Tibial nerve (tissue), 4 donors: ENCODE results near the gene PPDPF. TPM values are rescaled to one million over a fixed set of nuclear protein-coding genes. Genes with fewer than 3 reads are reported as not detected.
"Not testable (repeated sequence)": the region's sequence is repeated elsewhere in the genome, so short reads cannot be mapped to it uniquely, and the experiment has no call there.

Source experiments
- DNase-seq, 2 donors: peaks; one replicate each; pipeline ENCODE4 v3.0.0-alpha.2; 2019; ENCODE audit warnings: low spot score in 2 of 2
- H3K27ac ChIP-seq, 4 donors: fragments of 200-600 bp; sonication (generic) in 3 of 4; one replicate each; pipeline ENCODE4 v1.5.1; 2017 to 2019; ENCODE audit warnings: mild to moderate bottlenecking in 1 of 4
- H3K27me3 ChIP-seq, 2 donors: fragments of 200-600 bp; sonication (generic) in 1 of 2; one replicate each; pipeline versions ENCODE4 v1.5.1 to v1.6.0; 2017 to 2019
- H3K36me3 ChIP-seq, 3 donors: fragments of 200-600 bp; sonication (generic); one replicate each; pipeline ENCODE4 v1.5.1; 2018 to 2019
- H3K4me1 ChIP-seq, 4 donors: fragments of 200-600 bp; sonication (generic) in 3 of 4; one replicate each; pipeline ENCODE4 v1.5.1; 2017 to 2019
- H3K4me3 ChIP-seq, 4 donors: fragments of 200-600 bp; sonication (generic) in 3 of 4; one replicate each; pipeline ENCODE4 v1.5.1; 2017 to 2019; ENCODE audit warnings: mild to moderate bottlenecking in 1 of 4, moderate library complexity in 1 of 4
- H3K9me3 ChIP-seq, 4 donors: fragments of 200-600 bp; sonication (generic) in 3 of 4; one replicate each; pipeline ENCODE4 v1.5.1; 2017 to 2019
- EP300 ChIP-seq, 2 donors: sonication (generic); formaldehyde crosslinking; IDR thresholded peaks; one replicate each; pipeline ENCODE4 v1.6.1; 2017; ENCODE audit warnings: antibody characterized with exemption in 2 of 2, mild to moderate bottlenecking in 1 of 2
- POLR2A ChIP-seq, 2 donors: fragments of 450-650 bp; IDR thresholded peaks; one replicate each; pipeline ENCODE4 v1.6.1; 2017; ENCODE audit warnings: antibody characterized with exemption in 2 of 2, mild to moderate bottlenecking in 2 of 2, moderate library complexity in 2 of 2
- WGBS, 2 donors: methylation state at CpG; one replicate each; pipeline ENCODE4 v1.1.5; 2018; 5-methylcytosine and 5-hydroxymethylcytosine counted together
- total RNA-seq, 4 donors: library from RNA; depleted of rRNA; stranded (reverse); fragments of >200 nt; gene quantifications; one replicate each; pipeline ENCODE4 v1.1.0, GENCODE V29; 2016
- TF ChIP-seq, protein P1 (sequence below), 5 experiments: fragments of 200-600 bp in 3 of 5; fragments of 450-650 bp in 2 of 5; sonication (generic) in 3 of 5; IDR thresholded peaks; one replicate each; pipeline ENCODE4 v1.5.1; 2016 to 2019; ENCODE audit warnings: antibody characterized with exemption in 5 of 5, mild to moderate bottlenecking in 3 of 5, moderate library complexity in 2 of 5

The PPDPF gene
- total RNA-seq, 4 donors from 2014 or later = 59.0 to 165 (median 119) TPM

DNA sequence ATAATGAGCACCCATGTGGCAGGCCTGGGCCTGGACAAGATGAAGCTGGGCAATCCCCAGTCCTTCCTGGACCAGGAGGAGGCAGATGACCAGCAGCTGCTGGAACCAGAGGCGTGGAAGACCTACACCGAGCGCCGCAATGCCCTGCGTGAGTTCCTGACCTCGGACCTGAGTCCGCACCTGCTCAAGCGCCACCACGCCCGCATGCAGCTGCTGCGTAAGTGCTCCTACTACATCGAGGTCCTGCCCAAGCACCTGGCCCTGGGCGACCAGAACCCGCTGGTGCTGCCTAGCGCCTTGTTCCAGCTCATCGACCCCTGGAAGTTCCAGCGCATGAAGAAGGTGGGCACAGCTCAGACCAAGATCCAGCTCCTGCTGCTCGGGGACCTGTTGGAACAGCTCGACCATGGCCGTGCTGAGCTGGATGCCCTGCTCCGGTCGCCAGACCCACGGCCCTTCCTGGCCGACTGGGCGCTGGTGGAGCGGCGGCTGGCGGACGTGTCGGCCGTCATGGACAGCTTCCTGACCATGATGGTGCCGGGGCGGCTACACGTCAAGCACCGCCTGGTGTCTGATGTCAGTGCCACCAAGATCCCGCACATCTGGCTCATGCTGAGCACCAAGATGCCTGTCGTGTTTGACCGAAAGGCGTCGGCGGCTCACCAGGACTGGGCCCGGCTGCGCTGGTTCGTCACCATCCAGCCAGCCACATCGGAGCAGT, 35.3 kb downstream of the PPDPF start:
- no peak overlapping the region for H3K4me3 ChIP-seq
- H3K4me1 ChIP-seq = peaks cover 0 to 23% (median 13%) of the 10 kb centered on the region in 4 donors
- no peaks in the 10 kb centered on the region for H3K27me3 ChIP-seq
- no peak for DNase-seq
- no peak overlapping the region for H3K27ac ChIP-seq
- H3K9me3 ChIP-seq = no peaks in the 10 kb centered on the region
- 92 to 95% methylated on average over 33 to 35 of the region's 45 CpGs for WGBS, 2 donors
- TF ChIP-seq, protein P1, sequence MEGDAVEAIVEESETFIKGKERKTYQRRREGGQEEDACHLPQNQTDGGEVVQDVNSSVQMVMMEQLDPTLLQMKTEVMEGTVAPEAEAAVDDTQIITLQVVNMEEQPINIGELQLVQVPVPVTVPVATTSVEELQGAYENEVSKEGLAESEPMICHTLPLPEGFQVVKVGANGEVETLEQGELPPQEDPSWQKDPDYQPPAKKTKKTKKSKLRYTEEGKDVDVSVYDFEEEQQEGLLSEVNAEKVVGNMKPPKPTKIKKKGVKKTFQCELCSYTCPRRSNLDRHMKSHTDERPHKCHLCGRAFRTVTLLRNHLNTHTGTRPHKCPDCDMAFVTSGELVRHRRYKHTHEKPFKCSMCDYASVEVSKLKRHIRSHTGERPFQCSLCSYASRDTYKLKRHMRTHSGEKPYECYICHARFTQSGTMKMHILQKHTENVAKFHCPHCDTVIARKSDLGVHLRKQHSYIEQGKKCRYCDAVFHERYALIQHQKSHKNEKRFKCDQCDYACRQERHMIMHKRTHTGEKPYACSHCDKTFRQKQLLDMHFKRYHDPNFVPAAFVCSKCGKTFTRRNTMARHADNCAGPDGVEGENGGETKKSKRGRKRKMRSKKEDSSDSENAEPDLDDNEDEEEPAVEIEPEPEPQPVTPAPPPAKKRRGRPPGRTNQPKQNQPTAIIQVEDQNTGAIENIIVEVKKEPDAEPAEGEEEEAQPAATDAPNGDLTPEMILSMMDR (IDR thresholded peaks at IDR 0.05) = no peak
- peaks cover 0 to 32% (median 4%) of the 10 kb centered on the region in 3 donors for H3K36me3 ChIP-seq

DNA sequence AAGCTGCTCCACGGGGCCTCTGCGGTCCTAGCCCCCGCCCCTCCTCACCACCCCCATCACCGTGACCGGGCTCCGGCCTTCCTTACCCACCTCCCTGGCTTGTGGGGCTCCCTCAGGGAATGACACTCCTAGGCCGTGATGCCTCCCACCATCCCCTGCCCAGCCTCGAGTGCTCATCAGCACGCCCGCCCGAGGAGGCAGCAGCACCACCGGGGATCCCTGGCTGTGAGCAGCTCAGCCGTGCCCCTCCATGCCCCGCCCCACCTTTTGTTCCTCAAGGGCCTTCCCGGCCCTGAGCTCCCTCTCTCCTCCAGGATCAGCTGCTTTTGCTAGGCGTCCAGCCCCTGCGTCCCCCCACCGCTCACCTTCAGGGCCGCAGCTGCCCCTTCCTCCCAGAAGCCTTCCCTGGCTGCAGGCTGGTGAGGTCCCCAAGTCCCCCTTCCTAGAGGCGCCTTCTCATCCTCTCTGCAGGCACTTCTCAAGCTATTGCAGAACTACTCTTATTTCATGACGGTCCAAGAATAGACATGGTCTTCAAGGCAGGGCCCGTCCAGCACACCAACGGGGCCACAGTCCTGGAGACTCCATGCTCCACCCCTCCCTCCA, 36.4 kb downstream of the PPDPF start:
- no peak for TF ChIP-seq EP300 (IDR thresholded peaks at IDR 0.05)
- TF ChIP-seq, protein P1 (IDR thresholded peaks at IDR 0.05) = no peak
- no peak for TF ChIP-seq POLR2A (IDR thresholded peaks at IDR 0.05)
- WGBS, 2 donors = 57 to 66% methylated on average over 21 to 23 of the region's 23 CpGs

DNA sequence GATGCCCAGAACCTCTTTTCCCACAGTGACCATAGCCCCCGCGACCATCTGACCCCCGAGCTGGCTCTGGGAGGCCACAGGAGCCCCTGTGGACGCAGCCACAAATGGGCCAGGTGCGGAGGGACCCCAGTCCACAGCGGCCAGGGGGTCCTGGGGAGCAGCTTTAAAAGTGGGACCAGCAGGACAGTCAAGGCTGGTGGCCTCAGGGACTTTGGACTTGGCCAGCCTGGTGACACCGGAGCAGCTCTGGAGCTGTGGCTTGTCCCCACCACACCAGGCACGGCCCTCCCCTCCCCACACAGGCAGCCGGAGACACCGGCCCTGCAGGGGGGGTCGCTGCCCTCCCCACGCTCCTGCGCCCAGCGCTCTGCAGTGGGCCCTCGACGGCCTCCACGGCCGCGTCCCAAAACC, 36.9 kb downstream of the PPDPF start:
- peaks cover 1 to 49% (median 4%) of the 10 kb centered on the region in 3 donors for H3K36me3 ChIP-seq
- 85 to 86% methylated on average over 17 to 19 of the region's 19 CpGs for WGBS, 2 donors
- no peak overlapping the region for H3K4me3 ChIP-seq
- no peaks in the 10 kb centered on the region for H3K9me3 ChIP-seq
- H3K27me3 ChIP-seq = no peaks in the 10 kb centered on the region
- H3K27ac ChIP-seq = no peak overlapping the region
- DNase-seq = no peak
- TF ChIP-seq EP300 (IDR thresholded peaks at IDR 0.05) (no peak), POLR2A (IDR thresholded peaks at IDR 0.05) (no peak)
- peaks cover 0 to 19% (median 12%) of the 10 kb centered on the region in 4 donors for H3K4me1 ChIP-seq

More for the DNA sequence above, 36.4 kb downstream of the PPDPF start:
- peaks cover 0 to 23% (median 13%) of the 10 kb centered on the region in 4 donors for H3K4me1 ChIP-seq
- no peaks in the 10 kb centered on the region for H3K27me3 ChIP-seq
- no peaks in the 10 kb centered on the region for H3K9me3 ChIP-seq
- H3K36me3 ChIP-seq = peaks cover 0 to 44% (median 4%) of the 10 kb centered on the region in 3 donors
- DNase-seq = no peak
- no peak overlapping the region for H3K27ac ChIP-seq
- H3K4me3 ChIP-seq = no peak overlapping the region

DNA sequence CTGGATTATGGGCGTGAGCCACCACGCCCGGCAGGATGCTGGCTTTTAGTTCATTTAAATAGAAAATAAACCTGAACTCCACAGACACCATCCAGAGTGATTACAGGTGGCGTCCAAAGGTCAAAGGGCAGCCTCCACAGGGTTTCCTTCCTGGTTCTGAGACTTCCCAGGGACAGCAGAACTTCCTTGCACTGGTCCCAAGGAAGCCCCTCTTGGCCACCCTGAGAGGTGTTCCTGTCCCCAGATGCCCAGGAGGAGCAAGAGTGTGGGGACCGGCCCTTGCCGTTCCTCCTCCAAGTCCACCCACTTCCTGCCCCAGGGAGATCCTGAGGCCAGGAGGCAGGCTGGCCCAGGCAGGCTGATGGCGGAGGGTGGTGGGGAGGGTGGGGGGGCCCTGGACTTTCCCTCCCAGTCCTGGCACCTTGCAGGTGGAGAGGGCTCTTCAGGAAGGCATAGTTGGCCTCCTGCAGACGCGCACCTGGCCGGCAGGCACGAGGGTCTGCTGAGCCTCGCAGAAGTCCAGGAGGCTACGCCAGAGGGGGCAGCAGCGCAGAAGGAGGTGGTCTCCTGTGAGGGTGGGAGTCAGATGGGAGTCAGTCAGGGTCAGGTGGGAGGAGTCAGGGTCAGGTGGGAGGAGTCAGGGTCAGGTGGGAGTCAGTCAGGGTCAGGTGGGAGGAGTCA, 38.4 kb downstream of the PPDPF start:
- DNase-seq = no peak
- Histone ChIP-seq H3K27ac (no peak overlapping the region), H3K27me3 (no peaks in the 10 kb centered on the region), H3K4me3 (no peak overlapping the region), H3K4me1 (peaks cover 0 to 5% (median 4%) of the 10 kb centered on the region in 4 donors), H3K9me3 (no peaks in the 10 kb centered on the region), H3K36me3 (peaks cover 6 to 63% (median 7%) of the 10 kb centered on the region in 3 donors)
- WGBS, 2 donors = 96 to 97% methylated on average over 14 of the region's 14 CpGs
- TF ChIP-seq EP300 (IDR thresholded peaks at IDR 0.05) (no peak), POLR2A (IDR thresholded peaks at IDR 0.05) (no peak)
- TF ChIP-seq, protein P1 (IDR thresholded peaks at IDR 0.05) = no peak

DNA sequence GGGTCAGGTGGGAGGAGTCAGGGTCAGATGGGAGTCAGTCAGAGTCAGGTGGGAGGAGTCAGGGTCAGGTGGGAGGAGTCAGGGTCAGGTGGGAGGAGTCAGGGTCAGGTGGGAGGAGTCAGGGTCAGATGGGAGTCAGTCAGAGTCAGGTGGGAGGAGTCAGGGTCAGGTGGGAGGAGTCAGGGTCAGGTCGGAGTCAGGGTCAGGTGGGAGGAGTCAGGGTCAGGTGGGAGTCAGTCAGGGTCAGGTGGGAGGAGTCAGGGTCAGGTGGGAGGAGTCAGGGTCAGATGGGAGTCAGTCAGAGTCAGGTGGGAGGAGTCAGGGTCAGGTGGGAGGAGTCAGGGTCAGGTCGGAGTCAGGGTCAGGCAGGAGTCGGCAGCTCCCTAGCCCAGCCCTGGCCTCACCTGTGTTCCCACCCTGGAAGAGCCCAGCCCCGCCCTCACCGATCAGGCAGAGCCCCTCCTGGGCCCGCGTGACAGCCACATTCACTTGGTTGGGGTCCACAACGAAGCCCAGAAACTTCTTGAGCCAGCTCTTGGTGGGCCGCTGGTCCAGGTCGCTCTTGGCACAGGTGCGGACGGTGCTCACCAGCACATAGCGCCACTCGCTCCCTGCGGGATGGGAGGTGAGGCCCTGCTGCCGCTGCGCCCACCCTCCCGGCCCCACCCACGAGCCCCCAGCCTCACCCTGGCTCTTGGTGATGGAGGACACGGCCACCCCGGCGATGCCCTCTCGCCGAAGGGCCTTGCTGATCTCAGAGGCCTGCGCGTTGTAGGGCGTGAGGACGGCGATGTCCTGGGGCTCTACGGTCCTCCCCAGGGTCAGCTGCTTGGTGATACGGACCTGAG, 39.1 kb downstream of the PPDPF start:
- not testable (repeated sequence) for DNase-seq, H3K4me1 ChIP-seq, H3K9me3 ChIP-seq, H3K27me3 ChIP-seq, H3K4me3 ChIP-seq, H3K27ac ChIP-seq
- 94 to 97% methylated on average over 15 to 31 of the region's 31 CpGs for WGBS, 2 donors
- H3K36me3 ChIP-seq = peaks cover 6 to 71% (median 7%) of the 10 kb centered on the region in 3 donors
